Measurements from ENCODE around the gene ING4. TPM values are rescaled to one million over a fixed set of nuclear protein-coding genes. Genes with fewer than 3 reads are reported as not detected.

Gene ING4
- total RNA-seq, 1 donor from 2014 or later = 64.2 TPM

DNA sequence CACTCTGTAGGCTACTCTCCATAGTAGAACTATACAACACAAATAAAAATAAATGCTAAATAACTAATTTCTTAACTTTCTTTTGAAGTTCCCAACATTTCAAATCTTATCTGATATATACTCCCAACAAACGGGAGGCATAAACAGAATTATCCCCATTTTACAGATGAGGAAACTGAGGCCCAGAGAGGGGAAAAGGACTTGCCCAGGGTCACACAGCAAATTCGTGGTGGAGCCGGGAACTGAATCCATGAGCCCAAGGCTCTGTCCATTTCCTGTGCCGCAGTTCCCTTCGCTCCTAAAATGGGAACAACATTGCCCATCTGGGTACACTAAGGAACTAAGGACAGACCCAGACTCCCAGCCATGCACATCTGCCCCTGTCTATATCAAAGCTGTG, 14.0 kb upstream of the ING4 start:
- no peaks in the 10 kb centered on the region for H3K9me3 Mint-ChIP-seq
- H3K4me3 Mint-ChIP-seq = no peak overlapping the region
- H3K4me1 Mint-ChIP-seq = no peaks in the 10 kb centered on the region
- no peak for DNase-seq (ENCODE audit: low spot score in 2 of 2, unreplicated experiment in 2 of 2)
- H3K27me3 Mint-ChIP-seq (ENCODE audit: low read depth) = no peaks in the 10 kb centered on the region
- no peak overlapping the region for H3K27ac Mint-ChIP-seq
- TF ChIP-seq, protein P1, sequence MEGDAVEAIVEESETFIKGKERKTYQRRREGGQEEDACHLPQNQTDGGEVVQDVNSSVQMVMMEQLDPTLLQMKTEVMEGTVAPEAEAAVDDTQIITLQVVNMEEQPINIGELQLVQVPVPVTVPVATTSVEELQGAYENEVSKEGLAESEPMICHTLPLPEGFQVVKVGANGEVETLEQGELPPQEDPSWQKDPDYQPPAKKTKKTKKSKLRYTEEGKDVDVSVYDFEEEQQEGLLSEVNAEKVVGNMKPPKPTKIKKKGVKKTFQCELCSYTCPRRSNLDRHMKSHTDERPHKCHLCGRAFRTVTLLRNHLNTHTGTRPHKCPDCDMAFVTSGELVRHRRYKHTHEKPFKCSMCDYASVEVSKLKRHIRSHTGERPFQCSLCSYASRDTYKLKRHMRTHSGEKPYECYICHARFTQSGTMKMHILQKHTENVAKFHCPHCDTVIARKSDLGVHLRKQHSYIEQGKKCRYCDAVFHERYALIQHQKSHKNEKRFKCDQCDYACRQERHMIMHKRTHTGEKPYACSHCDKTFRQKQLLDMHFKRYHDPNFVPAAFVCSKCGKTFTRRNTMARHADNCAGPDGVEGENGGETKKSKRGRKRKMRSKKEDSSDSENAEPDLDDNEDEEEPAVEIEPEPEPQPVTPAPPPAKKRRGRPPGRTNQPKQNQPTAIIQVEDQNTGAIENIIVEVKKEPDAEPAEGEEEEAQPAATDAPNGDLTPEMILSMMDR (IDR thresholded peaks at IDR 0.05; ENCODE audit: unreplicated experiment) = no peak
- peaks cover 41% of the 10 kb centered on the region for H3K36me3 Mint-ChIP-seq

DNA sequence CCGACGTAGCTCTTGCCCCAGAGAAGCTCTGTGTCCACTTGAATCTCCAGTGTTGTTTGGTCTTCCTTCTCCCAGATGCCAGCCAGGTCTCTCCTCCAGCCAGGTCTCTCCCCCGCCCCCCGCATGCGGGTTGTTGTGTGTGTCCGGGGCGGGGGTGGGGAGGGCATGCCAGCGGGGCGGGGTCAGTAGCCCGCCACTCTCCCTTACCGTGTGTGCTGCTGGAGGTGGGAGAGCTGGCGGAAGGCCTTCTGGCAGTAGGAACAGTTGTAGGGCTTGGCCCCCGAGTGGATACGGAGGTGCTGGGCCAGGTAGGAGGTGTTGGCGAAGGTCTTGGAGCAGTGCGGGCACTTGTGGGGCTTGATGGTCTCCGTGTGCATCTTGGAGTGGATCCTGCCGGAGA, 9.2 kb upstream of the ING4 start:
- H3K27me3 Mint-ChIP-seq (ENCODE audit: low read depth) = no peaks in the 10 kb centered on the region
- H3K4me3 Mint-ChIP-seq = no peak overlapping the region
- no peaks in the 10 kb centered on the region for H3K9me3 Mint-ChIP-seq
- H3K27ac Mint-ChIP-seq = no peak overlapping the region
- TF ChIP-seq, protein P1 (IDR thresholded peaks at IDR 0.05; ENCODE audit: unreplicated experiment) = no peak
- no peaks in the 10 kb centered on the region for H3K4me1 Mint-ChIP-seq
- DNase-seq (ENCODE audit: low spot score in 2 of 2, unreplicated experiment in 2 of 2) = no peak
- H3K36me3 Mint-ChIP-seq = peaks cover 45% of the 10 kb centered on the region

DNA sequence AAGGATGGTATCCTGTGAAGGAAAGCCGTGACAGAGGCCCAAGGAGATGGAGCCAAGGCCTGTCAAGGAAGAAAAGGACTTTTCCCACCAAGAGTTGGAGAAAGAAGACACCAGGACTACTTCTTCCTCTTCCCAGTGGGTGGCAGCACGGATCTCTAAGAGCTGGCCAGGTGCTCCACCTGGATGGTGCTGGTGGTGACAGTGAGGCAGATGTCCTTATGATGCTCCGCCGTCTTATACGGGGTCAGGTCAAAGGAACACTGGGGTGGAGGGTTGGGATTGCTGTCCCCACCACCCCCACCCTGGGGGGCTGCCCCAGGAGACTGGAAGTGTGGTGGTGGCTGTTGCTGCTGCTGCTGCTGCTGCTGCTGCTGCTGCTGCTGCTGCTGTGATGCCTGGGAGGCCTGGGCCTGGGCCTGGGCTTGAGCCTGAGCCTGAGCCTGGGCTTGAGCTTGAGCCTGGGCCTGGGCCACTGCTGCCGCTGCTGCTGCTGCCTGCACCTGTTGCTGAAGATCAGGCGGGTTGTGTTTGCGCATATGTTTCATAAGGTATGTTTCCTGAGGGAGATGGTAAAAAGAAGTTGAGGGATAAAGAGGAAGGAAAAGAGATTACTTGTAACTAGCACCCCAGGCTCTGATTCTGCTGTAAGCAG, 4.8 kb upstream of the ING4 start:
- Mint-ChIP-seq H3K36me3 (peaks cover 32% of the 10 kb centered on the region), H3K9me3 (no peaks in the 10 kb centered on the region), H3K27ac (no peak overlapping the region), H3K4me1 (peaks cover 7% of the 10 kb centered on the region), H3K27me3 (ENCODE audit: low read depth) (no peaks in the 10 kb centered on the region), H3K4me3 (no peak overlapping the region)
- DNase-seq (ENCODE audit: low spot score in 2 of 2, unreplicated experiment in 2 of 2) = no peak
- TF ChIP-seq, protein P1 (IDR thresholded peaks at IDR 0.05; ENCODE audit: unreplicated experiment) = no peak

DNA sequence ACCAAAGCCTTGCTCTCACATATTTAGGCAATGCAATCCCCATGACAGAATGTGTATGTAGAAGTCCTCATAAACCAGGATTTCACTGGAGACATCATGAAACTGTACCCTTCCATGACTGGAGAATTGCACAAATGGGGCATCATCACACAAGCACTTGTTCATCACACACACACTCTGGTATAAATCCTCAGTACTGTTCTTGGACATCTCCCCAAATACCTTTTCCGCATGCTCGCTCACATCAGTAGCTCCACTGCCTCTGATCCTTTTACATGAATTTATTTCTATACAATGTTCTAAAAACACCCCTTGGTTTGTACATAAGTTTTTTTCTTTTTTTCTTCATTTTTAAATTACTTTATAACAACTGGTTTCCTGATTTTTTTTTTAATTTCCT, 3.3 kb upstream of the ING4 start:
- DNase-seq (ENCODE audit: low spot score in 2 of 2, unreplicated experiment in 2 of 2) = no peak
- peaks cover 23% of the 10 kb centered on the region for H3K36me3 Mint-ChIP-seq
- H3K4me3 Mint-ChIP-seq = no peak overlapping the region
- no peak overlapping the region for H3K27ac Mint-ChIP-seq
- TF ChIP-seq, protein P1 (IDR thresholded peaks at IDR 0.05; ENCODE audit: unreplicated experiment) = no peak
- H3K27me3 Mint-ChIP-seq (ENCODE audit: low read depth) = no peaks in the 10 kb centered on the region
- no peaks in the 10 kb centered on the region for H3K9me3 Mint-ChIP-seq
- peaks cover 15% of the 10 kb centered on the region for H3K4me1 Mint-ChIP-seq

DNA sequence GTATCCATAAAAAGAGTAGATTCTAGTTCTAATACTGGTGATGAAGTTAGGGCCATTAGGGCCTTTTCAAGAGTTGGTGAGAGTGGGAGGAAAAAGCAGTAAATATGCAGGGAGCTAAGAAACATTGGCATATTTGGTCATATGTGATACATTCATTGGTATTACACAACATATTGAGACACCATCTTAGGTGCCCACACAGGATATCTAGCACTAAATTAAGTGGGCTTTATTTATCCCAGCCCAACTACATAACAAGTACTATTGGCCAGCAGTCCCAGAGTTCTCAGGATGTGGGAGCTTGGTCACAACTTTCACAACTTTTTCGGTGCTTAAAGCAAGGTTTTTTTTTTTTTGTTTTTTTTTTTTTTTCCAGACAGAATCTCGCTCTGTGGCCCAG, 2.0 kb upstream of the ING4 start:
- TF ChIP-seq, protein P1 (IDR thresholded peaks at IDR 0.05; ENCODE audit: unreplicated experiment) = no peak
- Mint-ChIP-seq H3K9me3 (no peaks in the 10 kb centered on the region), H3K4me1 (peaks cover 15% of the 10 kb centered on the region), H3K4me3 (no peak overlapping the region), H3K27ac (no peak overlapping the region), H3K36me3 (peaks cover 17% of the 10 kb centered on the region), H3K27me3 (ENCODE audit: low read depth) (no peaks in the 10 kb centered on the region)
- DNase-seq (ENCODE audit: low spot score in 2 of 2, unreplicated experiment in 2 of 2) = no peak

DNA sequence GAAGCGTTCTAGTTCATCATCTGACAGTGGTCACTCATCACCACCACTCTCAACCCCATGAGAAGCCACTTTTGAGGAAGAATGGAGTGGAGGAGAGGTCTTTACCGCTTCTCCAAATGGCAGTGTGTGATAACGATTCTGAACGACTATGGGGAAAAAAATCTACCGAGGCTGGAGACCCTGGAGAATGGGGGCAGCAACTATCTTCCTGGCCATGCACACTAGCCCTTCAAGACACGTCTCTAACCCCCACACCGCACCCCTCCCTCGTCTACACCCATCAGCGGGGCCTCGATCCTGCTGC, 365 bp downstream of the ING4 start:
- Mint-ChIP-seq H3K27me3 (ENCODE audit: low read depth) (no peaks in the 10 kb centered on the region), H3K4me3 (peak overlapping the region; percentile 96)

More for the DNA sequence above, 365 bp downstream of the ING4 start:
- Mint-ChIP-seq H3K27ac (peak overlapping the region; percentile 97), H3K4me1 (peaks cover 15% of the 10 kb centered on the region), H3K36me3 (peaks cover 16% of the 10 kb centered on the region), H3K9me3 (no peaks in the 10 kb centered on the region)
- DNase-seq (ENCODE audit: low spot score in 2 of 2, unreplicated experiment in 2 of 2) = no peak
- TF ChIP-seq, protein P1 (IDR thresholded peaks at IDR 0.05; ENCODE audit: unreplicated experiment) = no peak

All from mesothelial cell of epicardium (in vitro differentiated cells).